HepG2 (cell line): ENCODE results near the gene B3GNT9. TPM values are rescaled to one million over a fixed set of nuclear protein-coding genes. Genes with fewer than 3 reads are reported as not detected.

ENCODE experiments used
- ATF7-NPFF ChIP-seq: sonication (generic); formaldehyde crosslinking; IDR thresholded peaks from 2 replicates; pipeline ENCODE4 v1.8.1; 2023; ENCODE audit warnings: mild to moderate bottlenecking, low read depth, missing genetic modification reagents, moderate library complexity
- BORCS8-MEF2B ChIP-seq: sonication (generic); formaldehyde crosslinking; IDR thresholded peaks from 2 replicates; pipeline ENCODE4 v1.8.0; 2022; ENCODE audit warnings: mild to moderate bottlenecking, missing genetic modification reagents
- EEA1 ChIP-seq: sonication (generic); formaldehyde crosslinking; IDR thresholded peaks from 2 replicates; pipeline ENCODE4 v1.5.1; 2020; ENCODE audit warnings: mild to moderate bottlenecking, missing genetic modification reagents, borderline replicate concordance
- GRHL1 ChIP-seq: sonication (generic); formaldehyde crosslinking; conservative IDR thresholded peaks from 2 replicates; pipeline ENCODE4 v1.8.0; 2022; ENCODE audit warnings: missing genetic modification reagents
- MAX ChIP-seq: IDR thresholded peaks from 2 replicates; pipeline ENCODE4 v1.6.1; 2012; ENCODE audit warnings: inconsistent platforms
- MXD1 ChIP-seq: sonication (generic); formaldehyde crosslinking; IDR thresholded peaks from 2 replicates; pipeline ENCODE4 v1.4.0; 2020; ENCODE audit warnings: mild to moderate bottlenecking, missing genetic modification reagents
- MYPOP ChIP-seq: sonication (generic); formaldehyde crosslinking; IDR thresholded peaks from 2 replicates; pipeline ENCODE4 v1.8.1; 2023; ENCODE audit warnings: mild to moderate bottlenecking, moderate library complexity, missing genetic modification reagents
- NRL ChIP-seq: sonication (generic); formaldehyde crosslinking; IDR thresholded peaks from 2 replicates; pipeline ENCODE4 v1.5.0; 2020; ENCODE audit warnings: missing genetic modification reagents, mild to moderate bottlenecking, moderate library complexity, borderline replicate concordance
- PAX8 ChIP-seq: sonication (generic); formaldehyde crosslinking; IDR thresholded peaks from 2 replicates; pipeline ENCODE4 v1.8.0; 2022; ENCODE audit warnings: mild to moderate bottlenecking, missing genetic modification reagents, borderline replicate concordance
- POGK ChIP-seq: sonication (generic); formaldehyde crosslinking; conservative IDR thresholded peaks from 2 replicates; pipeline ENCODE4 v1.8.0; 2022; ENCODE audit warnings: mild to moderate bottlenecking, moderate library complexity, missing genetic modification reagents
- RNF2 ChIP-seq: fragments of 450-650 bp; conservative IDR thresholded peaks from 2 replicates; pipeline ENCODE4 v1.6.1; 2016; ENCODE audit warnings: low read depth
- SNAPC2 ChIP-seq: sonication (generic); formaldehyde crosslinking; IDR thresholded peaks from 2 replicates; pipeline ENCODE4 v1.8.1; 2022; ENCODE audit warnings: mild to moderate bottlenecking, missing genetic modification reagents
- SPEN ChIP-seq: sonication (generic); formaldehyde crosslinking; IDR thresholded peaks from 2 replicates; pipeline ENCODE4 v1.5.1; 2020; ENCODE audit warnings: low read depth, mild to moderate bottlenecking, missing genetic modification reagents
- TFDP2 ChIP-seq: sonication (generic); formaldehyde crosslinking; IDR thresholded peaks from 2 replicates; pipeline ENCODE4 v1.4.0; 2020; ENCODE audit warnings: missing genetic modification reagents
- ZFP37 ChIP-seq: sonication (generic); formaldehyde crosslinking; IDR thresholded peaks from 2 replicates; pipeline ENCODE4 v1.4.0; 2020; ENCODE audit warnings: missing genetic modification reagents, borderline replicate concordance
- ZFP62 ChIP-seq: sonication (generic); formaldehyde crosslinking; IDR thresholded peaks from 2 replicates; pipeline ENCODE4 v1.4.0; 2020; ENCODE audit warnings: missing genetic modification reagents
- ZKSCAN5 ChIP-seq: sonication (generic); formaldehyde crosslinking; IDR thresholded peaks from 2 replicates; pipeline ENCODE4 v1.5.1; 2020; ENCODE audit warnings: mild to moderate bottlenecking, missing genetic modification reagents
- ZNF343 ChIP-seq: sonication (generic); formaldehyde crosslinking; IDR thresholded peaks from 2 replicates; pipeline ENCODE4 v1.4.0; 2020; ENCODE audit warnings: mild to moderate bottlenecking, missing genetic modification reagents
- ZNF788 ChIP-seq: sonication (generic); formaldehyde crosslinking; IDR thresholded peaks from 2 replicates; pipeline ENCODE4 v1.5.0; 2020; ENCODE audit warnings: mild to moderate bottlenecking, missing genetic modification reagents, borderline replicate concordance
- polyA plus RNA-seq, 8 experiments: library from polyadenylated mRNA; depleted of rRNA in 3 of 8; stranded (reverse) in 7 of 8; unstranded in 1 of 8; fragments of >200 nt; fragmentation: Illumina TruSeq in 4 of 8; extraction: Trizol in 4 of 8; gene quantifications; 2 replicates each; pipeline versions ENCODE4 v1.2.1 to v1.2.3, GENCODE V29; 2011 to 2016; ENCODE audit warnings: low read depth in 4 of 8, missing spikeins in 1 of 8, mixed read lengths in 1 of 8; ENCODE audit not compliant: insufficient read depth in 1 of 8
- total RNA-seq, 5 experiments: library from RNA; depleted of rRNA; stranded (reverse); fragments of >200 nt; fragmentation: Illumina TruSeq; extraction: Trizol; gene quantifications; 2 replicates each; pipeline ENCODE4 v1.2.3, GENCODE V29; 2016; ENCODE audit warnings: low read depth in 1 of 5

The B3GNT9 gene
- total and polyA plus RNA-seq, 2 of the 13 experiments (the other 11 are each of a cell fraction or from before 2014, with no cell fraction given): 1.5 to 3.1 TPM

- TF ChIP-seq MYPOP (CRISPR knock-in tag) (peak; percentile 93), GRHL1 (CRISPR knock-in tag) (no peak), ATF7-NPFF (CRISPR knock-in tag) (peak; percentile 95), ZNF788 (CRISPR knock-in tag) (peak; percentile 87), MXD1 (peak; percentile 84; the same call in 1 of the 2 replicates), POGK (CRISPR knock-in tag) (peak; percentile 92), PAX8 (CRISPR knock-in tag) (no peak), SNAPC2 (CRISPR knock-in tag) (peak; percentile 68), ZFP62 (no peak), ZKSCAN5 (CRISPR knock-in tag) (no peak), ZFP37 (CRISPR knock-in tag) (peak; percentile 93), NRL (CRISPR knock-in tag) (no peak), ZNF343 (CRISPR knock-in tag) (no peak), EEA1 (CRISPR knock-in tag) (0 out of 2 replicates have a peak, but pooled peaks have one; percentile 28), SPEN (CRISPR knock-in tag) (peak; percentile 94), BORCS8-MEF2B (CRISPR knock-in tag) (peak; percentile 98), MAX (peak; percentile 98), RNF2 (peak; percentile 75), TFDP2 (CRISPR knock-in tag) (peak; percentile 95)
Measured at GRCh38 chr16:67164599-67165061, 13.8 kb upstream of the B3GNT9 start, which contains the start of gene HSF4 (continued).
